ENCODE data around the gene HOXC11.

The HOXC11 gene

DNA sequence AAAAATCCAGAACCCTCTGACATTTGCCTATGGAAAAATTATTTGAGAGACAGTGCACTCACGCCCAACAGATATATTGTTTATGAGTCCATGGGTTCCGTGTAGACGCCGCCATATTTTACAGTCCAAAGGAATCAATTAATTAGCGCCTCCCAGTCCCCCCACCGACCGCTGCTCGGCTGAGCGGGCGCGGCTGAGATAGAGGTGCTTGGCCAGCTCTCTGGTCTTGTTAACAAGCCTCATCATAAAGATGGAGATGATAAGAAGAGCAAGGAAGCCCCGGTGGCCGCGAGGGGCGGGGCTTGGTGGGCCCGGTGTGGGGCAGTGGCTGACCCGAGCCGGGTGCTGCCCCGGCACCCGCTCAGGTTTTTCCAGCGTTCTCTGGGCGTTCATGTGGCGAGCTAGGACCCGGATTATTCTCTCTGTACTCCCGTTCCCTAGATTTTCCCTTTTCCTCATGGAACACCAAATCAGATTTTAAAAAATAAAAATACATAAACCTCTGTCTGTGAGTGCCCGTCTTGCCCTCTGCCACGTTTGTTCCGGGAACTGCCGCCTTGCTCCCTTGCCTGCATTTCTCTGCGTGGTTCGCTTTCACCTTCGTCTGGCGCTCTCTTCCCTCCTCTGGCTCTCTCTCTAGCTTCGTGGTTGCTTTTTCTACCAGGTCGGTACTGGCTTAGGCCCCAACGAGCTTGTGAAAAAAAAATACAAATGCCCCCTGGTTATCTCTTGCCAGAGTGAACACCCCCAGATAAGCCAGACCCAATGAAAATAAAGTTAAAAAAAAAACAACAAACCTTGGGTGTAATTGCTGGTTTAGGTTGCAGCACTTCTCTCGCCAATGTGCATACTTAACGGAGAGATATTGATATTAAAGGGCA, 9.3 kb upstream of the HOXC11 start:
- Histone ChIP-seq H3K4me1 (ENCODE audit: insufficient read depth, low read length) (peaks cover 11% of the 10 kb centered on the region), H3K27me3 (ENCODE audit: control insufficient read depth in 1 of 2, insufficient read depth in 2 of 2, low read length in 2 of 2) (peaks cover 78 to 97% of the 10 kb centered on the region in 2 donors), H3K9ac (ENCODE audit: low read length) (no peak overlapping the region), H3K27ac (ENCODE audit: low read depth, low read length) (no peak overlapping the region), H3K4me3 (ENCODE audit: low read depth in 1 of 2, low read length in 2 of 2) (peak overlapping the region in 1 of 2 donors; percentile 9), H3K9me3 (ENCODE audit: low read length) (no peaks in the 10 kb centered on the region), H3K36me3 (ENCODE audit: insufficient read depth, low read length) (no peaks in the 10 kb centered on the region)

- Histone ChIP-seq H3K9me3 (ENCODE audit: low read length) (no peaks in the 10 kb centered on the region), H3K27ac (ENCODE audit: low read depth, low read length) (no peak overlapping the region), H3K4me3 (ENCODE audit: low read depth in 1 of 2, low read length in 2 of 2) (no peak overlapping the region), H3K27me3 (ENCODE audit: control insufficient read depth in 1 of 2, insufficient read depth in 2 of 2, low read length in 2 of 2) (peaks cover 74 to 98% of the 10 kb centered on the region in 2 donors), H3K4me1 (ENCODE audit: insufficient read depth, low read length) (peaks cover 11% of the 10 kb centered on the region), H3K36me3 (ENCODE audit: insufficient read depth, low read length) (no peaks in the 10 kb centered on the region), H3K9ac (ENCODE audit: low read length) (no peak overlapping the region)
These were observed 8.6 kb upstream of the HOXC11 start for GRCh38 chr12:53964315-53964713.

DNA sequence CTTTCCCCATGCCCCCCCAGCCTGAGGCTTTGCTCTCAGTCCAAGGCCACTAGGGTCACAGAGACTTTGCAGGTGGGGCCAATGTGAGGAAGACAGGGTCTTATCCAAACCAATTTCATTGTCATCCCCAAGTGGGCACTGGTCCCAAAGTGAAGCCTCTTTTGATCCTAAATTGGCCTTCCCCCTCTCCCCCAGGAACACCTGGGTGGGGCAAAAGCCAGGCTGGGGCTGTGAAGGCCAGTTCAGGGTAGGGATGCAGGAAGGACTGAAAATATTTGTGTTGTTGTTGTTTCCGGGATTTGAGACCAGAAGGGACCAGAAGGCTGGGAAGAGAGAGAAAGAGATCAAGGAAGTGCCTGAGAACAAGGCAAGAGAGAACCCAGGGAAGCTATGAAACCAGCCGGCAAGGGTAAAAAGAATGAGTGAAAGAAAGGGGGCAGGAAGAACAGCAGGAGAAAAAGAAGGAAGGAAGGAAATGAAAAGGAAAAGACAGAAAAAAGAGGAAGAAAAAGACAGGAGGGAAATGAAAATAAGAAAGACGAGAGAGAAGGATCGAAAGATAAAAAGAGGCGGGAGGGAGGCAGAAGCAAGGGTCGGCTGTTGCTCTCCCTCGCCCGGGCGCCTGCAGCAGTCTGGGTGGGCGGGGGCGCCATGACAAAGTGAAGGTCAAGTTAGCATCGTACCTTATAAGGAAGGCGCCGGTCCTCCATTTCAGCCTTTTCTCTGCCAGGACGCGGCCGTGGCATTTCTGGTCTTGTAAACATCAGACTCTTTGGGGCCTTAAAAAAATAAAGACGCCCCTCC, 7.4 kb upstream of the HOXC11 start:
- H3K36me3 ChIP-seq (ENCODE audit: insufficient read depth, low read length): no peaks in the 10 kb centered on the region
- peaks cover 62 to 98% of the 10 kb centered on the region in 2 donors for H3K27me3 ChIP-seq (ENCODE audit: control insufficient read depth in 1 of 2, insufficient read depth in 2 of 2, low read length in 2 of 2)
- H3K4me1 ChIP-seq (ENCODE audit: insufficient read depth, low read length): peaks cover 11% of the 10 kb centered on the region
- peak overlapping the region; percentile 30 for H3K27ac ChIP-seq (ENCODE audit: low read depth, low read length)
- peak overlapping the region in 1 of 2 donors; percentile 49 for H3K4me3 ChIP-seq (ENCODE audit: low read depth in 1 of 2, low read length in 2 of 2)
- peak overlapping the region; percentile 65 for H3K9ac ChIP-seq (ENCODE audit: low read length)
- no peaks in the 10 kb centered on the region for H3K9me3 ChIP-seq (ENCODE audit: low read length)

DNA sequence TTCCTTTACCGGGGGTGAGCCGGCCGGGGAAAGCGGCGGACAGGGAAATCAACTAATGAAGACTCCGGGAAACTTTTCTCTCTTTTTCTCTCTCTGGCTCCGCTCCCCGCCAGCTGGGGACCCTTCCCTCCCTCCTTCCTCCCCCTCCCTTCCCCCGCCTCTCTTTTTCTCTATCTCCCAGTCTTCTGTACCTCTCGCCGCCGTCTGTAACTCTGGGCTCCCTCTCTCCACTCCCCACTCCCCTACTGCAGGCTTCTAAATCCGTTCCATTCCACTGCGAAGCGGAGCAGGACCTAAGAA, 6.9 kb upstream of the HOXC11 start:
- Histone ChIP-seq H3K9me3 (ENCODE audit: low read length) (no peaks in the 10 kb centered on the region), H3K4me3 (ENCODE audit: low read depth in 1 of 2, low read length in 2 of 2) (peak overlapping the region; percentile 31 to 49), H3K27me3 (ENCODE audit: control insufficient read depth in 1 of 2, insufficient read depth in 2 of 2, low read length in 2 of 2) (peaks cover 57 to 98% of the 10 kb centered on the region in 2 donors), H3K9ac (ENCODE audit: low read length) (peak overlapping the region; percentile 65), H3K4me1 (ENCODE audit: insufficient read depth, low read length) (peaks cover 11% of the 10 kb centered on the region), H3K27ac (ENCODE audit: low read depth, low read length) (no peak overlapping the region), H3K36me3 (ENCODE audit: insufficient read depth, low read length) (no peaks in the 10 kb centered on the region)

DNA sequence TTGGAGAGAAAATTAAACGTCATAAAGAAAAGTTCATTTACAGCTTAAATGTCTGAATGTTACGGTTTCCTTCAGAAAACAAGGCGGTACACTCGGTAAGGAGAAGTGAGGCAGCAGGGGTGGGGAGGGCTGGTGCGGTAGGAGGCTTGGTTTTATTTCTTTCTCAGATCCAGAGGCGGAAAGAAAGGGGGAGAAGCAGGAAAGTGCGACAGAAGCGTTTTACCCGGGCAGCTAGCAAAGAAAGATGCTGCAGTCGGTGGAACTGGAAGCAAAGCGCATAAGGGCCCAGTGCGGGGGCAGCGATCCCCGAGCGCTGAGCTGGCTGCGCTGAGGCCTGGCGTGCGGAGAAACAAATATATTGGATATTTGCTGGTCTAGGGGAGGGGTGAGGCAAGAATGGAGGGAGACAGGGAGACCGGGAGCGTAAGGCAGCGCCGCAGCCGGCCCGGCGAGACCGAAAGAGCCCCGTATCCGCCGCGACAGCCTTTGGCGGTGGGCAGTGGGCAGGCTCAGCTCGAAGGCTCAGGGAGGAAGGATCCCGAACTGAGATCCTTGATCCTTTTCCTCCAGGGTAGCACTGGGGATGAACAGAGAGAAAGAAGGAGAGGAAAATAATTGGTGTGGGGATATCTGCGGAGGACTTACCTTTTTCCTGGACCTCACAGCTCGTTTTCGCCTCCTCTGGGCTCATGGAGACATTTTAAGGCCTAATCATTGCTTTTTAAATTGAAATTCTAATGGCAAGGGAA, 6.4 kb upstream of the HOXC11 start:
- Histone ChIP-seq H3K9me3 (ENCODE audit: low read length) (no peaks in the 10 kb centered on the region), H3K4me1 (ENCODE audit: insufficient read depth, low read length) (peaks cover 11% of the 10 kb centered on the region), H3K36me3 (ENCODE audit: insufficient read depth, low read length) (no peaks in the 10 kb centered on the region), H3K27me3 (ENCODE audit: control insufficient read depth in 1 of 2, insufficient read depth in 2 of 2, low read length in 2 of 2) (peaks cover 62 to 98% of the 10 kb centered on the region in 2 donors), H3K4me3 (ENCODE audit: low read depth in 1 of 2, low read length in 2 of 2) (peak overlapping the region; percentile 31 to 49), H3K27ac (ENCODE audit: low read depth, low read length) (peak overlapping the region; percentile 22), H3K9ac (ENCODE audit: low read length) (peak overlapping the region; percentile 65)

GRCh38 chr12:53967421-53967925, 5.5 kb upstream of the HOXC11 start:
- Histone ChIP-seq H3K4me1 (ENCODE audit: insufficient read depth, low read length) (peaks cover 11% of the 10 kb centered on the region), H3K36me3 (ENCODE audit: insufficient read depth, low read length) (no peaks in the 10 kb centered on the region), H3K27ac (ENCODE audit: low read depth, low read length) (peak overlapping the region; percentile 22), H3K27me3 (ENCODE audit: control insufficient read depth in 1 of 2, insufficient read depth in 2 of 2, low read length in 2 of 2) (peaks cover 66 to 98% of the 10 kb centered on the region in 2 donors), H3K4me3 (ENCODE audit: low read depth in 1 of 2, low read length in 2 of 2) (peak overlapping the region; percentile 31 to 49), H3K9ac (ENCODE audit: low read length) (peak overlapping the region; percentile 65), H3K9me3 (ENCODE audit: low read length) (no peaks in the 10 kb centered on the region)

DNA sequence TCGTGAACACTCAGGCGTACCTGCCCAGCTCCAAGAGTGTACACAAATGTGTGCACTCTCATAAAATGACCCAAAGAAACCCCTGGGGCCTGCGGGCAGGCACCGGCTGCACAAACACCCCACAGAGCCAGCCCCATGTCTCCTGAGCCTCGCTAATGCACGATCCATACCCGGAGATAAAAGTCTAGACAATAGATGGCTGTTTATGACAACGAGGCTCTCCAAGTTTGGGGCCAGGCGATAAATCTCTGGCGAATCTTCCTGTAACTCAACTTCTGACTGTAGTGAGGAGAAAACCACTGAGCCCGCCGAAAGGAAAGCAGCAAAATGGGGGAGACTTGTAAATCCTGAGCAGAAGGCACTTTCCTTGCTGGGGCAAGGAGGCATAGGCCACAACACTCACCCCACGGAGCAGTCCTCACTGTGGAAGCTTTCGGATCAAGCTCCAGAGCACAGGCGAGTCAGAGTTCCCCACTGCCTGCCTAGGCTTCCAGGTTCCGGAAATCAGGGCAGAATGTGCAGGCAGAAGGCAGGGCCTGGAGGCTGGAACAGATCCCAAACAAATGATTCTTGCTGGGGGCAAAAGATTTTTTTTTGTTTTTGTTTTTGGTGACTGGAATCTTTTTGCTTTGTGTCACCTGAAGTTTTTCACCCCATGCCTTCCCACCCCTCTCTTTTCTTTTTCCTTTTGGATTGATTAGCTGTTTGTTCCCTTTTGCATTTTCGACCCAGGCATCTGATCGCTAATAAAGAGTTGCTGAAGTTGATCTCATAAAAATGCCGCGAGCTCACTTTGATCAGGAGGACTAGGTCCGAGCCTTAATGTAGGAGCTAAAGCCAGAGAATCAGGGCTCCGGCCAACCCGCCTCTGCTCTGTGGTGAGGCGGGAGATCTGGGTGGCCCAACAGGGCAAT, 4.5 kb upstream of the HOXC11 start:
- H3K27me3 ChIP-seq (ENCODE audit: control insufficient read depth in 1 of 2, insufficient read depth in 2 of 2, low read length in 2 of 2): peaks cover 65 to 98% of the 10 kb centered on the region in 2 donors
- no peak overlapping the region for H3K9ac ChIP-seq (ENCODE audit: low read length)
- H3K4me3 ChIP-seq (ENCODE audit: low read depth in 1 of 2, low read length in 2 of 2): peak overlapping the region in 1 of 2 donors; percentile 49
- no peaks in the 10 kb centered on the region for H3K9me3 ChIP-seq (ENCODE audit: low read length)
- no peaks in the 10 kb centered on the region for H3K36me3 ChIP-seq (ENCODE audit: insufficient read depth, low read length)
- peaks cover 11% of the 10 kb centered on the region for H3K4me1 ChIP-seq (ENCODE audit: insufficient read depth, low read length)
- H3K27ac ChIP-seq (ENCODE audit: low read depth, low read length): peak overlapping the region; percentile 66

DNA sequence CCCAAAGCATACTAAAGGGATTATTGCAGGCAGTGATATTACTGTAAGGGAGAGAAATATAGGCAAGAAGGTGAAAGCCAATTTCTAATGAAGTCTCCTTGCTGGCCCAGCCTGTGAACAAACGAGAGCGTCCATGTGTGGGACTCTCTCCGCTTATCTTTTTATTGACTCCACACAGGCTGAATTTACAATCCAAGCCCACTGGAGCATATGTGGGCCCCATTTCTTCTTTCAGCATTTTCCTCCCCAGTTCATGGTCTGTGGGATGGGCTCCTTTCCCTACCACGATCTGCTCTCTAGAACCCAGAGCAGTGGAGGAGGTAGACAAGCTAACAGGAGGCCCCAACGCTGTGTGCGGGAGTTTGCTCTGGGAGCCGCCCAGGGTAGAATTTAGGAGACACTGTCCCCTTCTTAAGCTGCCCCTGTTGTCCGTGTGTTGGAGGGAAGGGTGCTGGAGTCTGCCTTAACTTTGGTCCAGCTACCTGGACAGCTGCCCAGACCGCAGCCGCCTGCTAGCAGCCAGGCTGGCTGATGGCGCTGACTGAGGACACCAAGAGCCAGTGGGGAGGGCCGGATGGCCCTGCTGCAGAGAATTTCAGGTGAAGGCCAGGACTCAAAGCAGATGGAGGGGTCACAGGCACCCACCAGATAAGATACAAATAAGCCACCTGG, 3.2 kb upstream of the HOXC11 start:
- H3K27me3 ChIP-seq (ENCODE audit: control insufficient read depth in 1 of 2, insufficient read depth in 2 of 2, low read length in 2 of 2): peaks cover 59 to 99% of the 10 kb centered on the region in 2 donors
- no peaks in the 10 kb centered on the region for H3K9me3 ChIP-seq (ENCODE audit: low read length)
- H3K9ac ChIP-seq (ENCODE audit: low read length): no peak overlapping the region
- H3K4me3 ChIP-seq (ENCODE audit: low read depth in 1 of 2, low read length in 2 of 2): no peak overlapping the region
- no peaks in the 10 kb centered on the region for H3K36me3 ChIP-seq (ENCODE audit: insufficient read depth, low read length)
- H3K27ac ChIP-seq (ENCODE audit: low read depth, low read length): no peak overlapping the region
- H3K4me1 ChIP-seq (ENCODE audit: insufficient read depth, low read length): peaks cover 11% of the 10 kb centered on the region

DNA sequence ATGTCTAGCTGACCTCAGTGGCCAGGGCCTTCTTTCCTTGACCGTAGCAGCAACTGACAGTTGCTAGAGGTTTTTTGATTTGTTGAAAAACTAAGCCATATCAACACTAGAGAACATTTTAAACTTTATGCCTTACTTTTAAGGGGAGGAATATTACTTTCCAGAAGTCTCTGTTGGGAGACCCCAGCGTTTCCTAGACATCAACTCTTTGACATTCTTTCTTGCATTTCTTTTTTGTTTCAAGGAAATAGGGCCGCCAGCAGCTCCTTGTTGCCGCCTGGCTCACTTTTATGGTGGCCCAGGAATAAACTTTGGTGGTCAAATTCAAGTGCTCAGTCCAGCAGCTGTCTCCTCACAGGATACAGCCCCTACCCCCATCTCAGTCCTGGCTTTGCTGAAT, 2.5 kb upstream of the HOXC11 start:
- H3K4me3 ChIP-seq (ENCODE audit: low read depth in 1 of 2, low read length in 2 of 2): no peak overlapping the region
- H3K9ac ChIP-seq (ENCODE audit: low read length): no peak overlapping the region
- no peaks in the 10 kb centered on the region for H3K36me3 ChIP-seq (ENCODE audit: insufficient read depth, low read length)
- peaks cover 8% of the 10 kb centered on the region for H3K4me1 ChIP-seq (ENCODE audit: insufficient read depth, low read length)
- no peak overlapping the region for H3K27ac ChIP-seq (ENCODE audit: low read depth, low read length)
- peaks cover 52 to 99% of the 10 kb centered on the region in 2 donors for H3K27me3 ChIP-seq (ENCODE audit: control insufficient read depth in 1 of 2, insufficient read depth in 2 of 2, low read length in 2 of 2)
- no peaks in the 10 kb centered on the region for H3K9me3 ChIP-seq (ENCODE audit: low read length)

GRCh38 chr12:53971129-53971528, 1.8 kb upstream of the HOXC11 start:
- Histone ChIP-seq H3K36me3 (ENCODE audit: insufficient read depth, low read length) (no peaks in the 10 kb centered on the region), H3K4me1 (ENCODE audit: insufficient read depth, low read length) (peaks cover 5% of the 10 kb centered on the region), H3K27me3 (ENCODE audit: control insufficient read depth in 1 of 2, insufficient read depth in 2 of 2, low read length in 2 of 2) (peaks cover 52 to 99% of the 10 kb centered on the region in 2 donors), H3K9me3 (ENCODE audit: low read length) (no peaks in the 10 kb centered on the region), H3K27ac (ENCODE audit: low read depth, low read length) (no peak overlapping the region), H3K4me3 (ENCODE audit: low read depth in 1 of 2, low read length in 2 of 2) (no peak overlapping the region), H3K9ac (ENCODE audit: low read length) (no peak overlapping the region)
